Measurements from ENCODE around the gene LARP4B. TPM values are rescaled to one million over a fixed set of nuclear protein-coding genes. Genes with fewer than 3 reads are reported as not detected.

The LARP4B gene
- total and polyA plus RNA-seq, 2 donors (not counting 3 experiments of a cell fraction or from before 2014, with no cell fraction given): 27.4 to 101 TPM

DNA sequence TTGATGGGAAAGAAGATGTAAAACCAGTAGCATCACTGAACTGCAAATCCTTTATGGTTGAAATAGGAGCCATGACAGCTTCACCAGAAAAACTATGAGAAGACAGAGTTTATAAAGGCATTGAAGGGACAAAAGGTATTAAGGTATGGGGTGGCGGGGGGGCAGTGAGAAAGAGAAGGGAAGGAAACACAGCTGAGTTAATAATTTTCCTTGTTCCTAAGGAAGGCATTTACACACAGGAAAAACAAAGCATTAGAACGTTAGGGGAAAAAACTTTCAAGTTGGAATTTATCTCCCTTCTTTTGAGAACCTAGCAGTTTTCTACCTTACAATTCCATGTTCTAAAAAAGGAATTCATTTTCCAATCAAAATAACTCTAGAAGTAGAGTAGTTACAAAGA lies 4.4 kb downstream of the LARP4B start:
- dilution Hi-C loops (cut with MboI; ENCODE audit: extremely low pct_ligation_motif_present, low sequenced_read_pairs): no loop called here
- BruUV-seq (replicated peaks): no TSS peak
- POLR2A ChIA-PET: no interaction called here

More for the DNA sequence above, 4.4 kb downstream of the LARP4B start:
- peaks cover 93% of the 10 kb centered on the region for H3K79me2 ChIP-seq (ENCODE audit: control insufficient read depth, insufficient read depth, low read length)
- H3K9ac ChIP-seq (replicated peaks; ENCODE audit: extremely low read depth, insufficient read depth, low read length): no peak overlapping the region
- no peak overlapping the region for H2AFZ ChIP-seq (ENCODE audit: low read depth, low read length)
- no peak overlapping the region for H3K4me2 ChIP-seq (ENCODE audit: insufficient read depth, low read length)
- CTCF ChIA-PET: no interaction called here
- peaks cover 0 to 5% of the 10 kb centered on the region in 2 experiments for H3K36me3 ChIP-seq (ENCODE audit: control insufficient read depth in 2 of 2, extremely low read depth in 1 of 2, insufficient read depth in 2 of 2, low read length in 2 of 2)
- H3K4me1 ChIP-seq (ENCODE audit: control insufficient read depth, extremely low read depth, insufficient read depth, low read length): peaks cover 12% of the 10 kb centered on the region
- intact Hi-C loops (cut with micrococcal nuclease): no loop called here
- H3K9me3 ChIP-seq (replicated peaks; ENCODE audit: control insufficient read depth, insufficient read depth, low read length): no peaks in the 10 kb centered on the region
- DNase-seq (ENCODE audit: low read depth, low spot score) (peak; percentile 37), FAIRE-seq (no peak)
- no peak overlapping the region for H3K4me3 ChIP-seq (replicated peaks in 1 of 3; ENCODE audit: insufficient read depth in 1 of 3, low read depth in 1 of 3, low read length in 3 of 3)
- no peaks in the 10 kb centered on the region for H3K9me1 ChIP-seq (replicated peaks; ENCODE audit: control insufficient read depth, extremely low read depth, insufficient read depth, low read length)
- no peaks in the 10 kb centered on the region for H3K27me3 ChIP-seq (ENCODE audit: control insufficient read depth in 2 of 2, insufficient read depth in 2 of 2, low read length in 2 of 2)
- no peak overlapping the region for H3K27ac ChIP-seq (ENCODE audit: insufficient read depth, low read depth, low read length)
- TF ChIP-seq MYC (IDR thresholded peaks at IDR 0.05; ENCODE audit: low read depth, low read length) (no peak), FOS (IDR thresholded peaks at IDR 0.05; ENCODE audit: borderline replicate concordance, insufficient read depth, low read length) (no peak), JUN (IDR thresholded peaks at IDR 0.05; ENCODE audit: borderline replicate concordance, insufficient read depth, insufficient read length, low read depth) (no peak), POLR2A (IDR thresholded peaks at IDR 0.05; ENCODE audit: low read depth, low read length) (no peak), GATA2 (IDR thresholded peaks at IDR 0.05; ENCODE audit: insufficient read depth, insufficient read length, low read depth, low read length) (no peak), POLR2AphosphoS5 (IDR thresholded peaks at IDR 0.05; ENCODE audit: insufficient read depth, low read depth, low read length) (no peak), EZH2 (IDR thresholded peaks at IDR 0.05; ENCODE audit: borderline replicate concordance, low read depth, low read length, severe bottlenecking) (no peak)
- TF ChIP-seq, protein P1, sequence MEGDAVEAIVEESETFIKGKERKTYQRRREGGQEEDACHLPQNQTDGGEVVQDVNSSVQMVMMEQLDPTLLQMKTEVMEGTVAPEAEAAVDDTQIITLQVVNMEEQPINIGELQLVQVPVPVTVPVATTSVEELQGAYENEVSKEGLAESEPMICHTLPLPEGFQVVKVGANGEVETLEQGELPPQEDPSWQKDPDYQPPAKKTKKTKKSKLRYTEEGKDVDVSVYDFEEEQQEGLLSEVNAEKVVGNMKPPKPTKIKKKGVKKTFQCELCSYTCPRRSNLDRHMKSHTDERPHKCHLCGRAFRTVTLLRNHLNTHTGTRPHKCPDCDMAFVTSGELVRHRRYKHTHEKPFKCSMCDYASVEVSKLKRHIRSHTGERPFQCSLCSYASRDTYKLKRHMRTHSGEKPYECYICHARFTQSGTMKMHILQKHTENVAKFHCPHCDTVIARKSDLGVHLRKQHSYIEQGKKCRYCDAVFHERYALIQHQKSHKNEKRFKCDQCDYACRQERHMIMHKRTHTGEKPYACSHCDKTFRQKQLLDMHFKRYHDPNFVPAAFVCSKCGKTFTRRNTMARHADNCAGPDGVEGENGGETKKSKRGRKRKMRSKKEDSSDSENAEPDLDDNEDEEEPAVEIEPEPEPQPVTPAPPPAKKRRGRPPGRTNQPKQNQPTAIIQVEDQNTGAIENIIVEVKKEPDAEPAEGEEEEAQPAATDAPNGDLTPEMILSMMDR (IDR thresholded peaks at IDR 0.05; ENCODE audit: extremely low read depth in 1 of 2, insufficient read depth in 1 of 2, low read depth in 1 of 2, low read length in 2 of 2): no peak
- TF ChIP-seq, protein P2, sequence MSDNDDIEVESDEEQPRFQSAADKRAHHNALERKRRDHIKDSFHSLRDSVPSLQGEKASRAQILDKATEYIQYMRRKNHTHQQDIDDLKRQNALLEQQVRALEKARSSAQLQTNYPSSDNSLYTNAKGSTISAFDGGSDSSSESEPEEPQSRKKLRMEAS (IDR thresholded peaks at IDR 0.05; ENCODE audit: insufficient read depth, insufficient read length): no peak
- H4K20me1 ChIP-seq (replicated peaks; ENCODE audit: control insufficient read depth, extremely low read depth, insufficient read depth, low read length): peaks cover 9% of the 10 kb centered on the region

Data from endothelial cell of umbilical vein (primary cell).